HEK293 (cell line): ENCODE measurements around the gene OSCAR.

Source experiments
- CTCF ChIA-PET: fragments of 350-600 bp; formaldehyde crosslinking; extraction: SDS; loops from one replicate; lab custom pipeline; 2021; ENCODE audit warnings: antibody characterized with exemption; lab: Yijun Ruan, JAX
- POLR2A ChIA-PET: fragments of 300-600 bp; formaldehyde crosslinking; extraction: SDS; loops from one replicate; lab custom pipeline; 2020; ENCODE audit warnings: antibody characterized with exemption, inconsistent platforms; lab: Yijun Ruan, JAX
- H3K27ac ChIP-seq: fragments of 200-500 bp; sonication (Bioruptor generic); 2 replicates; pipeline ENCODE4 v1.5.1; 2014; ENCODE audit warnings: low read depth, low read length, control low read depth, inconsistent platforms; ENCODE audit errors: extremely low read depth
- H3K36me3 ChIP-seq, 2 experiments: fragments of 200-500 bp in 1 of 2; sonication (Bioruptor generic) in 1 of 2; 1 replicate in 1 of 2; 2 replicates in 1 of 2; pipeline ENCODE4 v1.5.1; 2014 to 2017; ENCODE audit warnings: inconsistent platforms in 2 of 2, low read length in 2 of 2; ENCODE audit not compliant: control insufficient read depth in 2 of 2, insufficient read depth in 1 of 2
- H3K4me1 ChIP-seq: fragments of 200-500 bp; sonication (Bioruptor generic); 2 replicates; pipeline ENCODE4 v1.5.1; 2014; ENCODE audit warnings: mild to moderate bottlenecking, low read length, inconsistent platforms; ENCODE audit not compliant: control insufficient read depth, insufficient read depth
- H3K4me3 ChIP-seq: 2 replicates; pipeline ENCODE4 v1.5.1; 2011; ENCODE audit warnings: low read depth, mild to moderate bottlenecking, control low read depth, low read length, moderate library complexity
- H3K9me3 ChIP-seq: fragments of 200-500 bp; sonication (Bioruptor generic); 2 replicates; pipeline ENCODE4 v1.5.1; 2014; ENCODE audit warnings: low read depth, low read length, inconsistent platforms; ENCODE audit not compliant: control insufficient read depth, insufficient read depth
- EGR2 ChIP-seq: fragments of 450-650 bp; formaldehyde crosslinking; IDR thresholded peaks from 2 replicates; pipeline ENCODE4 v1.5.1; 2016; ENCODE audit warnings: low read depth, missing biosample characterization, missing genetic modification characterization
- GLI4 ChIP-seq: fragments of 450-650 bp; formaldehyde crosslinking; IDR thresholded peaks from 2 replicates; pipeline ENCODE4 v1.5.1; 2016; ENCODE audit warnings: missing biosample characterization, missing genetic modification characterization
- GLIS2 ChIP-seq: fragments of 450-650 bp; formaldehyde crosslinking; IDR thresholded peaks from 2 replicates; pipeline ENCODE4 v1.5.1; 2016; ENCODE audit warnings: missing biosample characterization, missing genetic modification characterization
- PBX3 ChIP-seq: sonication (generic); formaldehyde crosslinking; IDR thresholded peaks from 2 replicates; pipeline ENCODE4 v1.8.1; 2022; ENCODE audit warnings: mild to moderate bottlenecking, moderate library complexity, missing genetic modification reagents
- ZFHX2 ChIP-seq: fragments of 450-650 bp; formaldehyde crosslinking; conservative IDR thresholded peaks from 2 replicates; pipeline ENCODE4 v1.5.1; 2016; ENCODE audit warnings: missing biosample characterization, missing genetic modification characterization
- ZNF133 ChIP-seq: fragments of 450-650 bp; formaldehyde crosslinking; IDR thresholded peaks from 2 replicates; pipeline ENCODE4 v1.5.1; 2016; ENCODE audit warnings: missing biosample characterization, missing genetic modification characterization
- ZNF138 ChIP-seq: fragments of 450-650 bp; formaldehyde crosslinking; IDR thresholded peaks from 2 replicates; pipeline ENCODE4 v1.5.1; 2016; ENCODE audit warnings: missing biosample characterization, missing genetic modification characterization, borderline replicate concordance
- ZNF157 ChIP-seq: fragments of 450-650 bp; formaldehyde crosslinking; IDR thresholded peaks from 2 replicates; pipeline ENCODE4 v1.5.1; 2016; ENCODE audit warnings: missing biosample characterization, missing genetic modification characterization
- ZNF211 ChIP-seq: fragments of 450-650 bp; formaldehyde crosslinking; IDR thresholded peaks from 2 replicates; pipeline ENCODE4 v1.5.1; 2016; ENCODE audit warnings: low read depth, missing biosample characterization, missing genetic modification characterization
- ZNF214 ChIP-seq: fragments of 450-650 bp; formaldehyde crosslinking; IDR thresholded peaks from 2 replicates; pipeline ENCODE4 v1.5.1; 2017; ENCODE audit warnings: missing biosample characterization, mild to moderate bottlenecking, missing genetic modification characterization, borderline replicate concordance
- ZNF24 ChIP-seq: fragments of 450-650 bp; formaldehyde crosslinking; IDR thresholded peaks from 2 replicates; pipeline ENCODE4 v1.5.1; 2016; ENCODE audit warnings: missing biosample characterization, missing genetic modification characterization
- ZNF248 ChIP-seq: fragments of 450-650 bp; formaldehyde crosslinking; IDR thresholded peaks from 2 replicates; pipeline ENCODE4 v1.5.1; 2017; ENCODE audit warnings: missing biosample characterization, missing genetic modification characterization
- ZNF280D ChIP-seq: fragments of 450-650 bp; formaldehyde crosslinking; IDR thresholded peaks from 2 replicates; pipeline ENCODE4 v1.5.1; 2016; ENCODE audit warnings: missing biosample characterization, missing genetic modification characterization
- ZNF391 ChIP-seq: fragments of 450-650 bp; formaldehyde crosslinking; IDR thresholded peaks from 2 replicates; pipeline ENCODE4 v1.5.1; 2016; ENCODE audit warnings: low read depth, missing biosample characterization, missing genetic modification characterization, borderline replicate concordance
- ZNF48 ChIP-seq: fragments of 450-650 bp; formaldehyde crosslinking; IDR thresholded peaks from 2 replicates; pipeline ENCODE4 v1.5.1; 2016; ENCODE audit warnings: missing biosample characterization, missing genetic modification characterization
- ZNF555 ChIP-seq: fragments of 450-650 bp; formaldehyde crosslinking; conservative IDR thresholded peaks from 2 replicates; pipeline ENCODE4 v1.5.1; 2017; ENCODE audit warnings: missing biosample characterization, mild to moderate bottlenecking, missing genetic modification characterization, inconsistent platforms
- ZNF626 ChIP-seq: fragments of 450-650 bp; sonication (Bioruptor Pico); formaldehyde crosslinking; IDR thresholded peaks from 2 replicates; pipeline ENCODE4 v1.5.1; 2018; ENCODE audit warnings: missing biosample characterization, missing genetic modification characterization, inconsistent platforms
- TF ChIP-seq, protein P1 (sequence below): fragments of 450-650 bp; formaldehyde crosslinking; IDR thresholded peaks from 2 replicates; pipeline ENCODE4 v1.5.1; 2016; ENCODE audit warnings: missing biosample characterization, missing genetic modification characterization
- TF ChIP-seq, protein P2 (sequence below): fragments of 450-650 bp; formaldehyde crosslinking; IDR thresholded peaks from 2 replicates; pipeline ENCODE4 v1.5.1; 2017; ENCODE audit warnings: missing biosample characterization, mild to moderate bottlenecking, missing genetic modification characterization, moderate library complexity
- TF ChIP-seq, protein P3 (sequence below): fragments of 450-650 bp; formaldehyde crosslinking; IDR thresholded peaks from 2 replicates; pipeline ENCODE4 v1.5.1; 2016; ENCODE audit warnings: missing biosample characterization, missing genetic modification characterization
- TF ChIP-seq, protein P4 (sequence below): fragments of 450-650 bp; formaldehyde crosslinking; IDR thresholded peaks from 2 replicates; pipeline ENCODE4 v1.5.1; 2016; ENCODE audit warnings: missing biosample characterization, missing genetic modification characterization
- TF ChIP-seq, protein P5 (sequence below): fragments of 450-650 bp; formaldehyde crosslinking; IDR thresholded peaks from 2 replicates; pipeline ENCODE4 v1.5.1; 2016; ENCODE audit warnings: missing biosample characterization, missing genetic modification characterization, borderline replicate concordance

The OSCAR gene

DNA sequence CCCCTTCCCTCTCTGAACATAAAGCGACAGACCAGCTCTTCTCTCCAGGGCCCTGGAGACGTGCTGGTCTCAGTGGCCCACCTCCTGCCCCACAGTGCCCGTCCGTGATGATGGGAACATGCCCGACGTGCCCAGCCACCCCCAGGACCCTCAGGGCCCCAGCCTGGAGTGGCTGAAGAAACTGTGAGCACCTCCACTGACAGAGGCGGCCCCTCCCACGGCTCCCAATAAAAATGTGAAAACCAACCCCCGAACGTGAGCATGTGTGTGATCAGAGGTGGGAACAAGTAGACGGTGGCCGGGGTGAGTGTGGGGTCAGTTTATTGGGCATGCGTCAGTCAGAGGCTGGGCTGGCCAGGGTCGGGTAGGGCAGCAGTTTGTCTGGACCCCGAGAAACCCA lies 6.1 kb upstream of the OSCAR start:
- POLR2A ChIA-PET, result interaction anchor here (2.1 kb wide), 1 partner anchor 9 kb away, joined by 12 read pairs; the partner anchor contains the start of genes PRPF31 and TFPT
- H3K9me3 ChIP-seq, result no peaks in the 10 kb centered on the region
- no peak for TF ChIP-seq GLI4
- TF ChIP-seq ZNF157 (tag by site-specific recombination), result no peak
- peak; percentile 71 for TF ChIP-seq EGR2 (tag by site-specific recombination)
- TF ChIP-seq, protein P1, sequence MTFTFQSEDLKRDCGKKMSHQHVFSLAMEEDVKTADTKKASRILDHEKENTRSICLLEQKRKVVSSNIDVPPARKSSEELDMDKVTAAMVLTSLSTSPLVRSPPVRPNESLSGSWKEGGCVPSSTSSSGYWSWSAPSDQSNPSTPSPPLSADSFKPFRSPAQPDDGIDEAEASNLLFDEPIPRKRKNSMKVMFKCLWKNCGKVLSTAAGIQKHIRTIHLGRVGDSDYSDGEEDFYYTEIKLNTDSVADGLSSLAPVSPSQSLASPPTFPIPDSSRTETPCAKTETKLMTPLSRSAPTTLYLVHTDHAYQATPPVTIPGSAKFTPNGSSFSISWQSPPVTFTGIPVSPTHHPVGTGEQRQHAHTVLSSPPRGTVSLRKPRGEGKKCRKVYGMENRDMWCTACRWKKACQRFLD, result no peak
- TF ChIP-seq, protein P2, sequence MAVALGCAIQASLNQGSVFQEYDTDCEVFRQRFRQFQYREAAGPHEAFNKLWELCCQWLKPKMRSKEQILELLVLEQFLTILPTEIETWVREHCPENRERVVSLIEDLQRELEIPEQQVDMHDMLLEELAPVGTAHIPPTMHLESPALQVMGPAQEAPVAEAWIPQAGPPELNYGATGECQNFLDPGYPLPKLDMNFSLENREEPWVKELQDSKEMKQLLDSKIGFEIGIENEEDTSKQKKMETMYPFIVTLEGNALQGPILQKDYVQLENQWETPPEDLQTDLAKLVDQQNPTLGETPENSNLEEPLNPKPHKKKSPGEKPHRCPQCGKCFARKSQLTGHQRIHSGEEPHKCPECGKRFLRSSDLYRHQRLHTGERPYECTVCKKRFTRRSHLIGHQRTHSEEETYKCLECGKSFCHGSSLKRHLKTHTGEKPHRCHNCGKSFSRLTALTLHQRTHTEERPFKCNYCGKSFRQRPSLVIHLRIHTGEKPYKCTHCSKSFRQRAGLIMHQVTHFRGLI (tag by site-specific recombination), result no peak
- peak; percentile 30; the same call in 1 of the 2 replicates for TF ChIP-seq ZFHX2 (tag by site-specific recombination)
- no peak for TF ChIP-seq ZNF133 (tag by site-specific recombination)
- TF ChIP-seq, all 188 proteins: peak for 2
- Histone ChIP-seq H3K36me3 (peaks cover 61 to 69% of the 10 kb centered on the region in 2 experiments), H3K27ac (no peak overlapping the region), H3K4me3 (no peak overlapping the region), H3K4me1 (peaks cover 2% of the 10 kb centered on the region; the same call in 1 of the 2 replicates)
- CTCF ChIA-PET, result no interaction called here

GRCh38 chr19:54105796-54106195 lies 5.2 kb upstream of the OSCAR start:
- CTCF ChIA-PET, result no interaction called here
- POLR2A ChIA-PET, result interaction anchor here (2.1 kb wide), 1 partner anchor 10 kb away, joined by 12 read pairs; the partner anchor contains the start of genes PRPF31 and TFPT
- Histone ChIP-seq H3K4me3 (no peak overlapping the region), H3K9me3 (no peaks in the 10 kb centered on the region), H3K36me3 (peaks cover 55 to 62% of the 10 kb centered on the region in 2 experiments), H3K4me1 (peaks cover 2% of the 10 kb centered on the region; the same call in 1 of the 2 replicates), H3K27ac (0 out of 2 replicates have a peak overlapping the region, but pooled peaks have one; percentile 9)
- TF ChIP-seq PBX3 (CRISPR knock-in tag), result no peak
- TF ChIP-seq, protein P3, sequence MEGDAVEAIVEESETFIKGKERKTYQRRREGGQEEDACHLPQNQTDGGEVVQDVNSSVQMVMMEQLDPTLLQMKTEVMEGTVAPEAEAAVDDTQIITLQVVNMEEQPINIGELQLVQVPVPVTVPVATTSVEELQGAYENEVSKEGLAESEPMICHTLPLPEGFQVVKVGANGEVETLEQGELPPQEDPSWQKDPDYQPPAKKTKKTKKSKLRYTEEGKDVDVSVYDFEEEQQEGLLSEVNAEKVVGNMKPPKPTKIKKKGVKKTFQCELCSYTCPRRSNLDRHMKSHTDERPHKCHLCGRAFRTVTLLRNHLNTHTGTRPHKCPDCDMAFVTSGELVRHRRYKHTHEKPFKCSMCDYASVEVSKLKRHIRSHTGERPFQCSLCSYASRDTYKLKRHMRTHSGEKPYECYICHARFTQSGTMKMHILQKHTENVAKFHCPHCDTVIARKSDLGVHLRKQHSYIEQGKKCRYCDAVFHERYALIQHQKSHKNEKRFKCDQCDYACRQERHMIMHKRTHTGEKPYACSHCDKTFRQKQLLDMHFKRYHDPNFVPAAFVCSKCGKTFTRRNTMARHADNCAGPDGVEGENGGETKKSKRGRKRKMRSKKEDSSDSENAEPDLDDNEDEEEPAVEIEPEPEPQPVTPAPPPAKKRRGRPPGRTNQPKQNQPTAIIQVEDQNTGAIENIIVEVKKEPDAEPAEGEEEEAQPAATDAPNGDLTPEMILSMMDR (tag by site-specific recombination), result no peak
- no peak for TF ChIP-seq ZNF391
- no peak for TF ChIP-seq ZFHX2 (tag by site-specific recombination)
- TF ChIP-seq ZNF555 (tag by site-specific recombination), result no peak
- TF ChIP-seq ZNF214, result no peak
- TF ChIP-seq, protein P4, sequence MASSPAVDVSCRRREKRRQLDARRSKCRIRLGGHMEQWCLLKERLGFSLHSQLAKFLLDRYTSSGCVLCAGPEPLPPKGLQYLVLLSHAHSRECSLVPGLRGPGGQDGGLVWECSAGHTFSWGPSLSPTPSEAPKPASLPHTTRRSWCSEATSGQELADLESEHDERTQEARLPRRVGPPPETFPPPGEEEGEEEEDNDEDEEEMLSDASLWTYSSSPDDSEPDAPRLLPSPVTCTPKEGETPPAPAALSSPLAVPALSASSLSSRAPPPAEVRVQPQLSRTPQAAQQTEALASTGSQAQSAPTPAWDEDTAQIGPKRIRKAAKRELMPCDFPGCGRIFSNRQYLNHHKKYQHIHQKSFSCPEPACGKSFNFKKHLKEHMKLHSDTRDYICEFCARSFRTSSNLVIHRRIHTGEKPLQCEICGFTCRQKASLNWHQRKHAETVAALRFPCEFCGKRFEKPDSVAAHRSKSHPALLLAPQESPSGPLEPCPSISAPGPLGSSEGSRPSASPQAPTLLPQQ (tag by site-specific recombination), result no peak
- TF ChIP-seq ZNF211 (tag by site-specific recombination), result no peak
- TF ChIP-seq ZNF626 (tag by site-specific recombination), result no peak
- TF ChIP-seq, protein P5, sequence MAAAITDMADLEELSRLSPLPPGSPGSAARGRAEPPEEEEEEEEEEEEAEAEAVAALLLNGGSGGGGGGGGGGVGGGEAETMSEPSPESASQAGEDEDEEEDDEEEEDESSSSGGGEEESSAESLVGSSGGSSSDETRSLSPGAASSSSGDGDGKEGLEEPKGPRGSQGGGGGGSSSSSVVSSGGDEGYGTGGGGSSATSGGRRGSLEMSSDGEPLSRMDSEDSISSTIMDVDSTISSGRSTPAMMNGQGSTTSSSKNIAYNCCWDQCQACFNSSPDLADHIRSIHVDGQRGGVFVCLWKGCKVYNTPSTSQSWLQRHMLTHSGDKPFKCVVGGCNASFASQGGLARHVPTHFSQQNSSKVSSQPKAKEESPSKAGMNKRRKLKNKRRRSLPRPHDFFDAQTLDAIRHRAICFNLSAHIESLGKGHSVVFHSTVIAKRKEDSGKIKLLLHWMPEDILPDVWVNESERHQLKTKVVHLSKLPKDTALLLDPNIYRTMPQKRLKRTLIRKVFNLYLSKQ (tag by site-specific recombination), result no peak
- TF ChIP-seq ZNF138, result no peak
- no peak for TF ChIP-seq ZNF48
- TF ChIP-seq ZNF24 (tag by site-specific recombination), result no peak
- no peak for TF ChIP-seq ZNF248 (tag by site-specific recombination)
- no peak for TF ChIP-seq ZNF280D (tag by site-specific recombination)
- TF ChIP-seq GLIS2, result no peak
